ENCODE data around the gene ENG. TPM values are rescaled to one million over a fixed set of nuclear protein-coding genes. Genes with fewer than 3 reads are reported as not detected.

ENG gene
- total RNA-seq, 4 donors from 2014 or later = 37.9 to 153 (median 50.8) TPM

DNA sequence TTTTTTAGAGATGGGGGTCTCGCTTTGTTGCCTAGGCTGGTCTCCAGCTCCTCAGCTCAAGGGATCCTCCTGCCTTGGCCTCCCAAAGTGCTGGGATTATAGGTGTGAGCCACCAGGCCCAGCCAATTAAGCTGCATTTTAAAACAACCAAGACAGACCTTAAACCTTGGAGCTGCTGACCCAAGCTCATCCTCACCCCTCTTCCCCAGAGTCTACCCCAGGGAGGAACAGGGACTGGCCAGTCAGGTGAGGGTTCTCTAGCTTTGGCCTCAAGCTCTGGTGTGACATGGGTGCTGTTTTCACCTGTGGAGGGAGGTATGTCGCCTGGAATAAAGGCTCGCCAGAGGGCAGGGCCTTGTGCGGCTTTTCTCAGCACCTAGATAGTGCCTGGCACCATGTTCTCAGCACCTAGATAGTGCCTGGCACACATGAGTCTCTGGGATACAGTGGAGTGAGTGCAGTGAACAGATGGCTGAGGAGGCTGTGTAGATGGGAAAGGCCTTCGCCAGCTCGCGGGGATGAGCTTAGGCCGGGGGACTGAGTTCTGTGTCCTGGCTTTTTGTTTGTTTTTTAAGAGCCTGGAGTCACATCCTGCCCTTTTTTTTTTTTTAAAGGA lies 61.3 kb downstream of the ENG start:
- TF ChIP-seq, protein P1, sequence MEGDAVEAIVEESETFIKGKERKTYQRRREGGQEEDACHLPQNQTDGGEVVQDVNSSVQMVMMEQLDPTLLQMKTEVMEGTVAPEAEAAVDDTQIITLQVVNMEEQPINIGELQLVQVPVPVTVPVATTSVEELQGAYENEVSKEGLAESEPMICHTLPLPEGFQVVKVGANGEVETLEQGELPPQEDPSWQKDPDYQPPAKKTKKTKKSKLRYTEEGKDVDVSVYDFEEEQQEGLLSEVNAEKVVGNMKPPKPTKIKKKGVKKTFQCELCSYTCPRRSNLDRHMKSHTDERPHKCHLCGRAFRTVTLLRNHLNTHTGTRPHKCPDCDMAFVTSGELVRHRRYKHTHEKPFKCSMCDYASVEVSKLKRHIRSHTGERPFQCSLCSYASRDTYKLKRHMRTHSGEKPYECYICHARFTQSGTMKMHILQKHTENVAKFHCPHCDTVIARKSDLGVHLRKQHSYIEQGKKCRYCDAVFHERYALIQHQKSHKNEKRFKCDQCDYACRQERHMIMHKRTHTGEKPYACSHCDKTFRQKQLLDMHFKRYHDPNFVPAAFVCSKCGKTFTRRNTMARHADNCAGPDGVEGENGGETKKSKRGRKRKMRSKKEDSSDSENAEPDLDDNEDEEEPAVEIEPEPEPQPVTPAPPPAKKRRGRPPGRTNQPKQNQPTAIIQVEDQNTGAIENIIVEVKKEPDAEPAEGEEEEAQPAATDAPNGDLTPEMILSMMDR (IDR thresholded peaks at IDR 0.05; ENCODE audit: low read depth) = no peak

DNA sequence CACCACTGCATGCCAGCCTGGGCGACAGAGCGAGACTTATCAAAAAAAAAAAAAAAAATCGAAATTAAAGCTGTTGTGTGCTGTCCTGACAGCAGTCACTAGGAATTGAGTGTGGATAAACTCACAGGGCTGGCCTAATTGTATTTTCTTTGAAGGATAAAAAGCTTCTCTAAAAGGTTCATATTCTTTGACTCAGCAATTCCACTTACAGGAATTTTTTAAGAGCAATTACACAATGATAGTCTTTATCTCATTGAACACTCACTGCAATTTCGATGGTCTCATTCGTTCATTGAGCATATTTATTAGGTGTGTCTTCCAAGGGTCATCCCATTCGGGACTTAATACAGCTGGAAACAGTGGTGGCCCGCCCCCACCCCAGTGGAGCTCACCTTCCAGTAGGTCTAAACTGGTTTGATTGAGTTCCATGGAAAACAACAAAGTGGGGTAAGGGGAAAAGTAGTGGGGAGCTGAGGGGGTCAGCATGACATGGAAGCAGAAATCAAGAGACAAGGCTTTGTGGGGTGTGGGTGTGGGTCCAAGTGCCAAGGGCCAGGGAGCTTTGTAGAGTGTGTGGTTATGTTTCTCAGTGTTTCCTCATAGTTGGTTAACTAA lies 61.9 kb downstream of the ENG start:
- TF ChIP-seq, protein P1 (IDR thresholded peaks at IDR 0.05; ENCODE audit: low read depth) = no peak

- TF ChIP-seq, protein P1 (IDR thresholded peaks at IDR 0.05; ENCODE audit: low read depth) = no peak
These were observed 63.4 kb downstream of the ENG start for GRCh38 chr9:127791085-127791484.

DNA sequence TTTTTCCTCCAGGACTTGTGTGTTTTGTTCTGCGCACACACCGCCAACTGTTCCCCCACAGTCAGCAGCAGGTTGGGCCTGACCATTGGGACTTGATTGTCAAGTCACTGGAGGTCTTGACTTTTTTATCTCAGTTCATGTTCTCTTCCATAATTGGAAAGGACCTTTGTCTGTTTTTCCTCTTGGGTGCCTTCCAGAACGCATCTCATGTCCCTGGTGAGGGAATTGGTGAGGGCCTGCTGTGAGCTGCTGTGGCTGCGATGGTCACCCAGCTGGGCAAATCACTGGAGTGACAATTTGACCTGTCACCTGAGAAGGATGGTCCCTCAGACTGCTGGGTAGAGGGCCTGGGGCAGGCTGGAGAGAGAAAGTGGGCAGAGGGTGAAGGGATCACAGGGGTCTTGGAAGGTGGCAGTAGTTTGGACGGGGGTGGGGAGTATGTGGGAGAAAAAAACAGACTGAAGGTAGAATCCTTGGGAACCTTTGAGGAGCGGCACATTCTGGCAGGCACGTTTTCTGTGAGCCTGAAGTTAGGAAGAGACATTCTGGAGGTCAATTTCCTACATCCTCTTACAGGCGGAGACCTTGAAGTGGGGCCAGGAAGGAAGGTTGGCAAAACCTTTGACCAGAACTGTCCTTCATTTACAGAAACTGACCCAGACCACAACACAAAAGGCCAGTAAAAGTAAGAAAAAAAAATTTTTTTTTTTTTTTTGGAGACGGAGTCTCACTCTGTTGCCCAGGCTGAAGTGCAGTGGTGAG lies 64.2 kb downstream of the ENG start:
- TF ChIP-seq, protein P1 (IDR thresholded peaks at IDR 0.05; ENCODE audit: low read depth) = no peak

GRCh38 chr9:127789179-127789578 lies 65.3 kb downstream of the ENG start:
- TF ChIP-seq, protein P1 (IDR thresholded peaks at IDR 0.05; ENCODE audit: low read depth) = no peak

DNA sequence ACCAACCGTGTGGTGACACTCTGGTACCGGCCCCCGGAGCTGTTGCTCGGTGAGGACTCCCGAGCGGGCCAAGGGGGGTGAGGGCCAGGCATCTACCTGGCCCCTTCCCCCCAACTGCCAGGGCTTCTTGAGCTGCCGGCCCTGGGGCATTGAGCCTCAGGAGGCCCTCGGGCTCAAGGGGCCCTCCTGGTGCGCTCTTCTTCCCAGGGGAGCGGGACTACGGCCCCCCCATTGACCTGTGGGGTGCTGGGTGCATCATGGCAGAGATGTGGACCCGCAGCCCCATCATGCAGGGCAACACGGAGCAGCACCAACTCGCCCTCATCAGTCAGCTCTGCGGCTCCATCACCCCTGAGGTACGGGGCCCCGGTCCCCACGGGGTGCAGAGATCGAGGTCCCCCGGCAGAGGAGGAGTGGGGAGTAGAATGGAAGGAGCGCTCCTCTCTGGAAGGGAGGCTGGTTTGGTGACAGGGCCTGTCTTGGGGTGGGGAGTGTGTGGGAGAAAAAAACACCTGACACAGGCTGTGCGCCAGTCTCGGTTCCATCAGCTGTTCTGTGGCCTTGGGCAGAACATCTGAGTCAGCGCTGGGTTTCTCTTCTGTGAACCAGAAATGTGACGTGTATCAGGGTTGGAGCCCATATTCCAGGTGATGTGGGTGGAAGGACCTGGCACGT lies 66.0 kb downstream of the ENG start:
- TF ChIP-seq, protein P1 (IDR thresholded peaks at IDR 0.05; ENCODE audit: low read depth) = no peak

DNA sequence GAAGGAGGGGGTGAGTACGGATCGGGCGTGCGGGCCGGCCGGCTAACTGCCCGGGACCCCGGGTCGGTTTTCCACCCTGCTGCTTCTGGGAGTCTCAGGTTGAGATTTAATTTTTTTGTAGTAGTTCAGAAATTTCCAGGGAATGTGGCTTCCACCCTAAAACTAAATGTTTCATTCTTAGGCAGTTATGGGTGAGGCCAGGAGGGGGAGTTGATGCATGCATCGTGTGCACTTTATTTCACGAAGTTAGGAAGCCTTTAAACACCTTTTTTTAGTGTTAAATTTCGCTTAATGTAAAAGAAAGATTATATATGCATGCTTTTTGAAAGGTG lies 67.7 kb downstream of the ENG start:
- TF ChIP-seq, protein P1 (IDR thresholded peaks at IDR 0.05; ENCODE audit: low read depth) = no peak

All from subcutaneous adipose tissue (tissue), 4 donors.